Stimulated activated CD4-positive, alpha-beta T cell treated with anti-CD3 and anti-CD28 coated beads, Interleukin-2, amount 100 ng/mL, for 48 hours (primary cell): Measurements from ENCODE around the gene GGCT.
A peak's percentile ranks its signal among the peaks of the same experiment; 100 is the strongest.
"Not testable (repeated sequence)": the region's sequence is repeated elsewhere in the genome, so short reads cannot be mapped to it uniquely, and the experiment has no call there.

Experiments used
- DNase-seq, 2 donors: peaks; one replicate each; pipeline ENCODE4 v3.0.0-alpha.2; 2020

Gene GGCT, protein sequence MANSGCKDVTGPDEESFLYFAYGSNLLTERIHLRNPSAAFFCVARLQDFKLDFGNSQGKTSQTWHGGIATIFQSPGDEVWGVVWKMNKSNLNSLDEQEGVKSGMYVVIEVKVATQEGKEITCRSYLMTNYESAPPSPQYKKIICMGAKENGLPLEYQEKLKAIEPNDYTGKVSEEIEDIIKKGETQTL

DNA sequence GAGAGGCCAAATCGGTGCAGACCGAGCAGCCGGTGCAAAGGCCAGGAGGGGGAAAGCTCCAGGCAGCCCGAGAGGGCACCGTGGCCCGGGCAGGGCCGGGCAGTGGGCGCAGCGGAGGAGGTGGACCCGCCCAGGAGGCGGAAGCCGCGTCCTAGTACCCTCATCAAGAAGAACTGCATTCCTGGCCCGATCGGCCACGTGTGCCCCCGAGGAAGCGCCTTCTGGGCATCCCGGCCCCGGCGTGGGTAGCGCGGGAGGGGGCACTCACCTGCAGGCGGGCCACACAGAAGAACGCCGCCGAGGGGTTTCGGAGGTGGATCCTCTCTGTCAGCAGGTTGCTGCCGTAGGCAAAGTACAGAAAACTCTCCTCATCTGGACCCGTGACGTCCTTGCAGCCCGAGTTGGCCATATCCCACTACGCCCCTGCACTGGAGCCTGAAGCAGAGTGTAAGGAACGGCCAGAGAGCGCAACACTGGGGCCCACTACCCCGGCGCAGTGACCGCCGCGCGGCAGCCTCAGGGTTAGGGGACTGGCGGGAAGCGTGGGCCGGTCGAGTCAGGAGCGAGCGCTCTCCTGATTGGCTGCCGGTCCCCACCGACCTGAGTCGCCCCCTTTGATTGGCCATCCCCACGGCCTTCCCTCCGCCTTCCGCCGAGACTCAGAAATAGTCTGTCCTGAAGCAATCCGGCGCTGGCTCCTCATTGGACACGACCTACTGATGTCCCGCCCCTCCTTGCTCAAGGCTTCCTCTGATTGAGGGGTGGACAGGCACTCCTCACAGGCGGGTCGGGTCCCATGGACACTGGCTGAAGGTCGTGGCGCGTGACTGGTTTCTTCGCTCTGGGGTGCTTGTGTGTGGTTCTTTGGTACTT lies at the start of gene GGCT:
TSS of gene GGCT (minus strand) at position 529 of the 873 bp plus-strand sequence. CDS start at position 409, 120 bp downstream.
- peak; percentile 88 to 95 for DNase-seq

DNA sequence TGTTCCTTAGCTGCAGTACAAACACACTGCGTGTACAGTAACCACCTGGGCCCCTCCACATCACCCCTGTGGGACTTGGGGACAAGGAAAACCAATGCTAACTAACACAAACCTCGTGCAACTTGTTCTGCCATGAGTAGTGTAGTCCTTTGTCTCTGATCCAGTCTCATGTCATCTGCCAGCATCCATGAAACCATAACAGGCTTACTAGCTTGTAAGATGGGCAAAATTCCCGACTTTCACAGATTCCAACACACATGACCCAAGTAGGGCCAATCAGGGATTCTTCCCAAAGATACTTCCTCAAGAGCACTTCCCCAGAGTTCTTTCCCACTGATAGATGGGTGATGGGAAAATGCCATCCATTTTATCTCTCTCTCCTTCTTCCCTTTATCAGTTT lies 48.9 kb upstream of the GGCT start:
- no peak for DNase-seq

DNA sequence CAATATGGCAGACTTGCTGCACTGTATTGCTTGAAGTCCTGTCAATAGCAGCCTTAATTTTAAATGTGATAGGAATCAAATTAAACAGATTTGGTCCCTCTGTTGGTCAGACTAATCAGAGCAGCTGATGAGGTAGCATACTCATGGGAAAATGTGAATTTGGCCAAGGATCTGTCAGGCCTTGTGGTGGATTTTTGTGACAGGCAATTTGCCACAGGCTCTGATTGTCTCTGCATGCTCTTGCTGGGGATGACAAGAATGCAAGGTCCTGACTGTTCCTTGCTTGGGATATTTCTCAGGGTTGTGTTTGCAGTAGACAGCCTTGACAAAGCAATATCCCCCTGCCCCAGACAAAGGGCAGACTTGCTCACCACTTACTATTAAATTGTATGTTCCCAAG lies 48.5 kb upstream of the GGCT start:
- no peak for DNase-seq

DNA sequence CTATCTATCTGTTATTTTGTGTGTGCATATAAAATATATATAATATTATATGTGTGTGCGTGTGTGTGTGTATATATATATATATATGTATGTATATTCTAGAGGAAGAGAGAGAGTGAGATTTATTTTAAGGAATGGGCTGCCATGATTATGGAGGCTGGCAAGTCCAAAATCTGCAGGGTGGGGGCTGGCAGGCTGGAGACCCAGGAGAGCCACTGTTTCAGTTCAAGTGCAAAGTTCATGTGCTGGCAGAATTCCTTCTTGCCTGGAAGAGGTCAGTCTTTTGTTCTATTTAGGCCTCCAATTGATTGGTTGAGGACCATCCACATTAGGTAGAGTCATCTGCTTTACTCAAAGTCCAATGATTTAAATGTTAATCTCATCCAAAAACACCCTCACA lies 47.7 kb upstream of the GGCT start:
- no peak for DNase-seq

DNA sequence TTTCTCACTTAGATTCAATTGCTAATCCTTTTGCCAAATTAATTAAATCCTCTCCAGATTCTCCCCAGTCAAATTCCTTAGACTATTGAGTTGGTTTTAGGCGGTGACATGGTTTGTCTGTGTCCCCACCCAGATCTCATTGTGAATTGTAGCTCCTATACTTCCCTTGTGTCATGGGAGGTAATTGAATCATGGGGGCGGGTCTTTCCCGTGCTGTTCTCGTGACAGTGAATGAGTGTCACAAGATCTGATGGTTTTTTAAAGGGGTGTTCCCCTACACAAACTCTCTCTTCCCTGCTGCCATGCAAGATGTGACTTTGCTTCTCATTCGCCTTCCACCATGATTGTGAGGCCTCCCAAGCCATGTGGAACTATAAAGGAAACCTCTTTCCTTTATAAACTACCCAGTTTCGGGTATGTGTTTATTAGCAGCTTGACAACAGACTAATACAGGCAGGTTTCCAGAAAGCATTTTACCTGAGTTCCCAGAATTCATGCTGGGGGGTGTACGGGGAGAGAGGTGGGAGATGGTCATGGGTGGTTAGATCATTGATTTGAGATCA lies 45.4 kb upstream of the GGCT start:
- DNase-seq: no peak

DNA sequence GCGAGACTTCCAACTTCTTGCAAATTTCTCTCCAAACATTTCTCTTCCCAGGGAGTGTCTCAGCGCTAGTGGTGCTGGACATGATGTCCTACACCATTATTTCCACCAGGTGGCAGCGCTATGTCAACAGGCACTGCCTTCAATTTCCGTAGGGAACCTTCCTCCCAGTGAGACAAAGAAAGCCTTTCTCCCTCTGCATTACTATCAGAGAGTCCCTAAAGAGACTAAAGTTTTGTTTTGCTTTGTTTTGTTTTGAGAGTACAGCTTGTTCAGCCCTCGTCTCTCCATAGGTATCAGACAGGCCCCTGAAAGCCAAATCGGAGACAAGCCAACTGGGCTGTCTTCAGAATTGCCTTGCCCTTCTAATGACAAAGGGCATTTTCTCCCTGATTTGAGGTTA lies 44.2 kb upstream of the GGCT start:
- peak; percentile 16 to 43 for DNase-seq

DNA sequence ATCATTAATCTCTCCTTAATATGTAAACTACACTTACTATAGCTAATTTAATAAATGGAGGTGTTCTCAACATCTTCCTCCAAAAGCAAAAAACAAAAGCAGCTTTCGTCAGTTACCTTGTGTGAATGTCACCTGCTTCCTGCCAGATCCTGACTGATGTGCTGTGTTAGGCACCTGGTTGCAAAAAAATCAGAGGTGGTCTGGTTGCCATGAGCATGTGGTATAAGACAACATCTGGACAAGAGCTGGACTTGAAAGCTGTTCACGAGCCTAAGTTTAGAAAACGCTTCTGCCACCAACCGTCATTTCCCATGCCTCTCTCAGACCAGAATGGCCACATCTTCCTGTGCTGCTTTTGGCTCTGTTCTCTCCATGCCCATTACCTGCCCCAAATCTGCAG lies 42.0 kb upstream of the GGCT start:
- no peak for DNase-seq

DNA sequence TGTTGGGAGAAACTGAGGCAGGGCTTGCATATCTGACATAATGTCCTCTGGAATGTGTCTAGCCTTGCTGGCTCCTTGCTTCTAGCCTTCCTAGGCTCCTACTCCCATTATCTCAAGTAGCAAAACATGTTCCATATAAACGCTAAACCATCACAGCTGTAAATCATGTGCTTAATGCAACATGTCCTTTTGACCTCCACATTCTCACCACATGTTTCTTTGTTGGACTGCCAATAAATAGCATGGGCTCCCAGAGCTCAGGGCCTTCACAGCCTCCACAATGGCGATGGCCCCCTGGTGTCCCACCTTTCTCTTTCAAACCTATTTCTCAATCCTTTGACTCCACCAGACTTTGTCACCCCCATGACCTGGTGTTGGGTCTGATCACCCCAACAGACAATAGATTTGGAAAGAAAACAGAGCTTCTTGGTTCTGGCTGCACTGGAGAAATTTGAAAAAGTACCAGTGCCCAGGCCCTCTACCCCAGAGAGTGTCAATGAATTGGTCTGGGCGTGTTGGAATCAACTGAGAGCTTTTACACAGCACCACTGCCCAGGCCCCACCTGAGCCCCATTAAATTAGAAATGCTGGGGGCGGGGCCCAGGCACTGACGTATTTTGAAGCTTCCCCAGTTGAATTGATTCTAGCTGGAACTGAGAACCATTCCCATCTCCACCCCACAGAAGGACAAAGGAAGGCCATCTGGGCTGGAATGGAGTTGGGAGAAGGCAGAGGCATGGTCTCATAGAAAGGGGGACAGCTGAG lies 41.3 kb upstream of the GGCT start:
- no peak for DNase-seq

DNA sequence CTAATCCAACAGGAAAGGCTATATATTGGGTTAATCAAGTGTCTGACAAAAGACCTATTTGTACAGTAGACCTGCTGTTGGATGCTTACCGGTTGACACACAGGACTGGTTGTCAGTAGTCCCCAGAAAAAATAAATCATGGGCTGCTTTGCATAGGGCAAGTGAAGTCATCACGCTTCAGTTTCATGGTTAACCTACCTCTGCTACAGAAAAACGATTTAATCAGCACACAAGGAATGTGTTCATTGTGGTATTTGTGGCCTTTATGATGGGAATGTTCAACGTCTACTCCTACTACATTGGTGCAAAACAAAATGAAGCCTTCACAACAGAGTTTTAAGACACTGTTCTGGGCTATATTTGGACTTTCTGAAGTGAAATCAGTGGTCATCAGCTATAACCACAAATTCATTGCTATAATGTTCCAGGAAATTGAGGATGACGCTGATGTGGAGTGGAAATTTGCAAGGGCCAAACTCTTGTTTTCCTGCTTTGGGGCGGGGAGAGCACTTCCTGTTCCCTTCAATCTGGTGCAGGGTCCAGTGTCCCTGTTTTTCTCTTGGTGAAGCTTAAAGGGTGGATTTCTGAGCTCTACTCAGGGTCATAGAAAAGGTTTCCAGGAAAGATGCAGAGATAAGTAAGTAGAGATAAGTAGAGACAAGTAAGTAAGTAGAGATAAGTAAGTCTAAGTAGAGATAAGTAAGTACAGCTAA lies 39.3 kb upstream of the GGCT start:
- no peak for DNase-seq

DNA sequence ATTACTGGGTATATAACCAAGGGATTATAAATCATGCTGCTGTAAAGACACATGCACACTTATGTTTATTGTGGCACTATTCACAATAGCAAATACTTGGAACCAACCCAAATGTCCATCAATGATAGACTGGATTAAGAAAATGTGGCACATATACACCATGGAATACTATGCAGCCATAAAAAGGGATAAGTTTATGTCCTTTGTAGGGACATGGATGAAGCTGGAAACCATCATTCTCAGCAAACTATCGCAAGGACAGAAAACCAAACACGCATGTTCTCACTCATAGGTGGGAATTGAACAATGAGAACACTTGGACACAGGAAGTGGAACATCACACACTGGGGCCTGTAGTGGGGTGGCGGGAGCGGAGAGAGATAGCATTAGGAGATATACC lies 38.5 kb upstream of the GGCT start:
- DNase-seq: not testable (repeated sequence)

DNA sequence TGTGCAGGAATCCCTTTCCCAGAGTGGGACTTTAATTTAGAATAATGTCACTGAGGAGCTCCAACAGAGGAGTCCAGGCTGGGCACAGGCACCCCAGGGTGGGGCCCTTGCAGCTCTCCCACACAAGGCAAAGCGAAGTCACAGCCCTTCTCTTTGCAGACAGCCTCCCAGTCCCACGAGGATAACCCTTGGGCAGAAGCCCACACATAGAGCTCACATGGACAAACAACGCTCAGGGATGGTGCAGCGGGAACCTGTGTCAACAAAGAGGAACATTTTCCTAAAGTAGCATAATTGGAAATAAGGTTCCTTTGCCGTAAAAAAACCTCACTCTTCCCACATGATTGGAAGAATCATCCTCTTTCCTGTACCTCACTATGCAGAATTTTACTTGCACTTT lies 29.3 kb upstream of the GGCT start:
- DNase-seq: no peak

DNA sequence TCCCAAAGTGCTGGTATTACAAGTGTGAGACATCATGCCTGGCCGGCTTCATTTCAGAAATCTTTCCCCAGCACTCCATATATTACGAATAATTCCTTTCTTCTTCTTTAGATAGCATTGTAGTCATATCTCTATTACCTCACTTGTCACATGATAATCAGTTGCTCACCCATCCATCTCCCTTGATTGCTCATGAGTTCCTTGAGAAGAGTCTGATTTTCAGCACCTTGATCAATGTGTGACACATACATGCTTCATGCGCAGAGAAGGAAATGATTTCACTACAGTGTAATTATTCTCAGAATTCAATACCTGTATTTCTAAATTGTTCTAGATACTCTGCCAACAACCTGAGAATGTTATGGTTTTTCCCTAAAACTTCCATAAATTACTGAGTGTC lies 26.7 kb upstream of the GGCT start:
- DNase-seq: no peak

DNA sequence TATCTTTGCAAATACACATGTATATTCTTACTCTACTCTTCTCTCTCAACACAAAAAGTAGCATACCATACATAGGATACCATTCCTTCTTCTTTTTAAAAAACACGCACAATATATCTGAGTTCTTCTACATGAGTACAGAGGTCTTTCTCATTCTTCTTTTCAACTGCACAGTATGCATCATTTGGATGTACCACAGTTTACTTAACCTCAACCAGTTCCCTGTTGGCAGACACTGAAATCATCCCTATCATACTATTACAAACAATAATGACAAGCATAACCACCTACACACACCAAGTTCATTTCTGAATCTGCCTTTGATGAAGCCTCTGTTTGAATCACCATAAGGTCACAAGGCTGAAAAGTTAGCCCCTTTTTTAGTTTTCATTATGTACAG lies 25.7 kb upstream of the GGCT start:
- no peak for DNase-seq

DNA sequence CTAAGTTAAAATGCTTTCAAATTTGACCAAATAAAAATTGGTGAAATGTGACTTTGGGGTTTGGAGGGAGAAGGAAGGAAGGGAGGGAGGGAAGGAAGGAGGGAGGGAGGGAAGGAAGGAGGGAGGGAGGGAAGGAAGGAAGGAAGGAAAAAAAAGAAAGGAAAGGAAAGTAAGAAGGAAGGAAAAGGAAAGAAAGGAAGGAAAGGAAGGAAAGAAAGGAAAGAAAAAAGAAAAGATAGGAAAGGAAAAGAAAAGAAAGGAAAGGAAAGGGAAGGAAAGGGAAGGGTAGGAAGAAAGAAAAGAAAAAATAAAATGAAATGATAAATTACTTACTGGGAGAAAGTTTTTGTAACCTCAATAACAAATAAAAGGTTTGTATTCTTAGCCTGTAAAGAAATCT lies 24.1 kb upstream of the GGCT start:
- no peak for DNase-seq

DNA sequence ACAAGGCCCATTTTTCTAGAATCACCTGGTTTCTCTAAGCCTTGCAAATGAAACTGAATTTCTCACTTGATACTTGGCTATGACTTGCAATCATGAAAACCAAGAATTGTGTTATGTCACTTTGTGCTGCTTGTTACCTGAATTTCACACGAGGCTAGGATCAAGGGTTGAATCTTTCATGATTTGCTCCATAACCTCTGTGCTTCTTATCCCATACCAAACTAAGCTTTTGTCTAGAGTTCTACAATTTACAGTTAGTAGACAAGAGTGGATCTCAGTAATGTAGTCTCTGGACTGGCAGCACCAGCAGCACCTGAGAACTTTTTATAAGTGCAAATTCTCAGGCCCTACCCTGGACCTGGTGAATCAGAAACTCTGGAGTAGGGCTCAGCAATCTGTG lies 22.7 kb upstream of the GGCT start:
- DNase-seq: not testable (repeated sequence)

DNA sequence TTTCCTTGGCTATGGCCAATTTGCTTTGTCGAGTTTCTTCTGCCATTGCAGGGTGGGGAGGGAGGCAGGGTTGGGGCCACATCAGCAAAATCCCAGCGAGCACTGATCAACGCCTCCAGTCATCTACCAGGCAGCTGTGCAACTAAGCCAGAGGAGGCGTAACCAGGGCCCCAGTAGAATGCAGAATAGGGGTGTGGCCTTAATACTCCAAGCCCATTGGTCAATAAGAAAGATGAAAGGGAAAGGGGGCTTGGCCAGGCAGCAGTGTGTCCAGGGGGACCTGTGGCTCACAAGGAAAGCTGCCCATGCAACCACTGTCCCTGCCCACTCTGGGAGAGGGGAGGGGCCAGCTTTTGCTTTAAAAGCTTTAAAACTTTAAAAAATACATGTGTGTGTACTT lies 21.5 kb upstream of the GGCT start:
- DNase-seq: no peak

DNA sequence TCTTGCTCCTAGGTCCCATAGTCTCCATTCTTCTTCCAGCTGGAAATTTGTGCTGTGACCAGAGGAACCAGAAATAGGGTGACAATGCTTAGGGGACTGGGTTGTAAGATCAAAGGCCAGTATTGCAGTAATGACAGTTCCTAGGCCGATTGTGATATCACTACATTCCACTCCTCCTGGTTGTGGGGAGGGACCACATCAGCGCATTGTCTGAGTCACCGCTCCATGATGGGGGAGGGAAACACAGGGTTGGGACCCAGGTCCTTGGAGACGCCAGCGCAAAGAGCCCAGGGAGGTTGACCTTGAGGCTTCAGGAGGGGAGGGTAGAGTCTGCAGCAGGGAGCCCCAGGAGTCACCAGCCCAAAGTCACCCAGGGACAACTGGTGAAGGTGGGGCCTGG lies 20.8 kb upstream of the GGCT start:
- DNase-seq: no peak

DNA sequence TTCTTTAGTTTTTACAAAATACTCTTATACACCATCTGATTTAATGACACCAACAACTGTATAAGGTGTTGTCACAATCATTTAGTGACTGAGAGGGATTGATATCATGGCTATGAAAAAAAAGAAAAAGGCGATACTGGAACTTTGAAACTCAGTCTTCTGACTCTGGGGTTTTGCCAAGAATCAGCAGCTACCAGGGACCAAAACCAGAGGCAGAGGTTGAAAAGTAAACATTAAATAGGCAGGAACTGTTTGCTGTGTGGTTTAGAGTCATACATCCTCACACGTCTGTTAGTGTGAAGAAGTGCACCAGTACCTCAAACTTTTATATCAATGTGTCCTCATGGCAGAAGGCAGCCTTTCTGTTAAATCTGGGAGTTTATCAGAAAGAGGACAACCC lies 19.9 kb upstream of the GGCT start:
- DNase-seq: no peak

DNA sequence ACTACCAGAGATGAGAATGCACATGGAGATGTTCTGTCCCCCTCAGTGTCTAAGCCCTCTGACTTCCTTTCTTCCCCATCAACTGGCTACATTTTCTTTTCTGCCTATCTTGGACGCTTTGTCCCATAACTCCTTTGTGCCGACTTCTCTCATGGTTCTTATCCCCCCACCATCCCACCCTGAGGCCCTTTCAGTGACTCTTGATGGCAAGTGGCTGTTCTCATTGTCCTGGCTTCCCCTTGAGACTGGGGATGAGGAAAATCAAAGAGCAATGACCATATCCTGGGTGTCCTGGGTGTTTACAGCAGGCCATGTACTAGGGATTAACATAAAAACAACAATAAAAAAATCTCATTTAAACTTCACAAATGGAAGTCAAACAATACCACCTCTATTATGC lies 18.8 kb upstream of the GGCT start:
- DNase-seq: no peak

DNA sequence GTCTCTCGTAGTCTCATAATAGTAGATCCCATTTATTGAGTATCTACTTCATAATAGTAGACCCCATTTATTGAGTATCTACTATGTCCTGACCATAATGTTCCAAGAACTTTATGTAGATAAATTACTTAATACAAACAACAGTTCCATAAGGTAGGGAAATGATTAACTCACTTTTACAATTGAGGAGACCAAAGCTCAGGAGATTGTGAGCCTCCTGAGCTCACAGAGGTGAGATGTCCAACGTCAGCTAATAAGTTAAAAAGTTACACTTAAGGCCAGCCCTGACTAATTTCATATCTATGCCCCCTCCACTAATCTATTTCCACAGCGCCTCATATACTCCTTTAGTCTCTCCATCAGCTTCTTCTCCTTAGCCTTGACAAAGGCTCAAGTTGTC lies 17.5 kb upstream of the GGCT start:
- DNase-seq: no peak

DNA sequence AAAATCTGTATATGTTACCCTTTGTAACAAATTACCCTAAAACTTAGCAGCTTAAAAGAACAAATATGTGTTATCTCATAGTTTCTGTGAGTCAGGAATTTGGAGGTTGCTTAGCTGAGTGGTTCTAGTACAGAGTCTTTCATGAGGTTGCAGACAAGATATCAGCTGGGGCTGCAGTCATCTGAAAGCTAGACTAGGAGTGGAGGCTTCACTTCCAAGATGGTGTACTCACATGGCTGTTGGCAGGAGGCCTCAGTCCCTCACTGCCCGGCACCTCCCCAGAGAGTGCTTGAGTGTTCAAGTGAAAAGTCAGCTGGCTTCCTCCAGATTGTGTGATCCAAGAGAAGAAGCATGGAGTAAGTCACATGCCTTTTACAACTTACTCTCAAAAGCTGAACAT lies 16.9 kb upstream of the GGCT start:
- DNase-seq: no peak

DNA sequence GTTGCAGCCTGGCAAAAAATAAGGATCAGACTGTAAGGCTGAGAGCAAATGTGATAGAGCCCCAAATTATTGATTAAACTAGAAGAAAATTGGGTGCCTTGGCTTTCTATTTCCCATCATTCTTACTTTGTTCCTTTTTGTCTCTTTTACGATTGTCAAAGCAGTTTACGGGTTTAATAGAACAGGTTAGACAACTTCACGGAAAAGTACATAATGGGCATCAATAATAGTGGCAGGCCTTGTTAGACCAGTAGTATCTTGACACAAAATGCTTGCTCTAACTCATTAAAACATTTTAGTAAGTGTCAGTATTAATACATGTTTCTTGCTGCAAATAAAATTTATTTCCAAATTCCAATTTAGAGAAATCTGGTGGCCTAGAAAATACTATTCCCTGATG lies 14.5 kb upstream of the GGCT start:
- DNase-seq: no peak

DNA sequence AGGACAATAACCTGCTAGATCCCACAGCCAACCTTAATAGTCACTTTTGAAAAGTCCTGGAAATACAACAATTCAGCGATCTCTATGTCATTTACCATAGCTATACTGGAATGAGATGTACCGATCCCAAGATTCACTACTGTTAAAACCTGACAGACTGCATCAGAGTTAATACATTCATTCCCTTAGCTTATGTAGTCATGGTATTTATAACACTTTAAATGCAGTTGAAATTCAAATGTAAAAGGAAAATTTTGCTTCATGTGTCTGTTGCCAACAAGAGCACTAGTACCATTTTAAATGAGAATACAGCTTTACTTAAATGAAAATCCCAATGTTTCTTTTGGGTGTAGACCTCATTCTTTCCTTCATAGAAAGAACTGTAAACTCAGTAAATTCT lies 11.1 kb upstream of the GGCT start:
- no peak for DNase-seq
